Thyroid gland (tissue), 4 donors: ENCODE data around the gene ZNF519.
"Not testable (repeated sequence)": the region's sequence is repeated elsewhere in the genome, so short reads cannot be mapped to it uniquely, and the experiment has no call there.

Experiments used
- POLR2A ChIP-seq, 2 donors: fragments of 450-650 bp; IDR thresholded peaks; one replicate each; pipeline ENCODE4 v1.6.1; 2017; ENCODE audit warnings: antibody characterized with exemption in 2 of 2, mild to moderate bottlenecking in 2 of 2, moderate library complexity in 1 of 2
- TF ChIP-seq, protein P1 (sequence below), 6 experiments: fragments of 200-600 bp in 3 of 6; fragments of 450-650 bp in 3 of 6; sonication (generic) in 3 of 6; IDR thresholded peaks; one replicate each; pipeline ENCODE4 v1.5.1; 2016 to 2019; ENCODE audit warnings: antibody characterized with exemption in 6 of 6, mild to moderate bottlenecking in 2 of 6, inconsistent platforms in 1 of 6, moderate library complexity in 1 of 6

DNA sequence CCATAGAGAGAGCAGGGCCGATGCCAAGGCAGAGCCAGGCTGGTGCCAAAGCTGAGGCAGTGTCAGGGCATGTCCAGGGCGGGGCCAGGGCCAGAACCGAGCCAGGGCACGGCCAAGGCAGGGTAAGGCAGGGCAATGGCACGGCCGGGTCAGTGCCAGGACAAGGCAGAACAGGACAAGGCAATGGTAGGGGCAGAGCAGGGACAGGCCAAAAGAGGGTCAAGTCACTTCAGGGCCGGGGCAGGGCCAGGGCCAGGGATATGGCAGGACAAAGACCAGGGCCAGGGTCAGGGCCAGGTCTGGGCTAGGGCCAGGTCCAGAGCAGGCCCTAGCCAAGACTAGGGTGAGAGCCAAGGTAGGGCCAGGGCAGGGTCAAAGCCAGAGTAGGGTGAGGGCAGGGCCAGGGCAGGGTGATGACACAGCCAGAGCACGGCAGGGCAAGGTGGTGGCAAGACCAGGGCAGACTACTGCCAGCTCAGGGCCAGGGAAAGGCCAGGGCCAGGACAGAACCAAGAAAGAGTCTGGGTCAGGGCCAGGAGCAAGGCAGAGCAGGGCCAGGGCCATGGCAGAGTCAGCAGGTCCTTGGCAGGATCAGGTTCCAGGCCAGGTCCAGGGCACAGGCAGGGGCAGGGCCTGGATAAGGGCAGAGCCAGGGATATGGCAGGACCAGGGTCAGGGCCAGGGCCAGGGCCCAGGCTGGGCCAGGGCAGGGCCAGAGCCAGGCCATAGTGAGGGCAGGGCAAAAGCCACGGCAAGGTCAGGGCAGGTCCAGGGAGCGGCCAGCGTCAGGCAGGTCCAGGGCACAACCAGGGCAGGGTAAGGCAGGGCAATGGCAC lies 41.1 kb upstream of the ZNF519 start:
- TF ChIP-seq, protein P1, sequence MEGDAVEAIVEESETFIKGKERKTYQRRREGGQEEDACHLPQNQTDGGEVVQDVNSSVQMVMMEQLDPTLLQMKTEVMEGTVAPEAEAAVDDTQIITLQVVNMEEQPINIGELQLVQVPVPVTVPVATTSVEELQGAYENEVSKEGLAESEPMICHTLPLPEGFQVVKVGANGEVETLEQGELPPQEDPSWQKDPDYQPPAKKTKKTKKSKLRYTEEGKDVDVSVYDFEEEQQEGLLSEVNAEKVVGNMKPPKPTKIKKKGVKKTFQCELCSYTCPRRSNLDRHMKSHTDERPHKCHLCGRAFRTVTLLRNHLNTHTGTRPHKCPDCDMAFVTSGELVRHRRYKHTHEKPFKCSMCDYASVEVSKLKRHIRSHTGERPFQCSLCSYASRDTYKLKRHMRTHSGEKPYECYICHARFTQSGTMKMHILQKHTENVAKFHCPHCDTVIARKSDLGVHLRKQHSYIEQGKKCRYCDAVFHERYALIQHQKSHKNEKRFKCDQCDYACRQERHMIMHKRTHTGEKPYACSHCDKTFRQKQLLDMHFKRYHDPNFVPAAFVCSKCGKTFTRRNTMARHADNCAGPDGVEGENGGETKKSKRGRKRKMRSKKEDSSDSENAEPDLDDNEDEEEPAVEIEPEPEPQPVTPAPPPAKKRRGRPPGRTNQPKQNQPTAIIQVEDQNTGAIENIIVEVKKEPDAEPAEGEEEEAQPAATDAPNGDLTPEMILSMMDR (IDR thresholded peaks at IDR 0.05) = not testable (repeated sequence)
- not testable (repeated sequence) for TF ChIP-seq POLR2A (IDR thresholded peaks at IDR 0.05)
